PC-9 (cell line): ENCODE data around the gene FUNDC2. TPM values are rescaled to one million over a fixed set of nuclear protein-coding genes. Genes with fewer than 3 reads are reported as not detected.

ENCODE experiments used
- BruUV-seq: library from RNA; stranded (reverse); fragments of 400-500 nt; replicated peaks from 2 replicates; lab custom pipeline; 2021; lab: Mats Ljungman, UMichigan
- CTCF ChIA-PET: fragments of 300-600 bp; sonication (Branson Sonifier 250); formaldehyde crosslinking; loops from one replicate; lab custom pipeline; 2022; ENCODE audit warnings: antibody characterized with exemption; lab: Charles Lee
- POLR2A ChIA-PET: fragments of 300-600 bp; sonication (Branson Sonifier 250); formaldehyde crosslinking; loops from one replicate; lab custom pipeline; 2022; ENCODE audit warnings: antibody characterized with exemption; ENCODE audit not compliant: unreplicated experiment; lab: Charles Lee
- DNase-seq, 2 experiments: peaks; one replicate each; pipeline versions ENCODE4 v3.0.0 to v3.0.0-alpha.2; 2015 to 2022; ENCODE audit warnings: mixed read lengths in 1 of 2
- H2AFZ ChIP-seq: fragments of 200-600 bp; sonication (generic); 2 replicates; pipeline ENCODE4 v1.8.1; 2017; ENCODE audit warnings: antibody characterized with exemption
- H3F3A ChIP-seq: fragments of 200-600 bp; sonication (generic); 2 replicates; pipeline ENCODE4 v1.8.1; 2017; ENCODE audit warnings: antibody characterized with exemption, mild to moderate bottlenecking, low read depth; ENCODE audit not compliant: insufficient read depth
- H3K27ac ChIP-seq: fragments of 200-600 bp; sonication (generic); 2 replicates; pipeline ENCODE4 v1.6.1; 2016; ENCODE audit warnings: mixed run types
- H3K27me3 ChIP-seq: fragments of 200-600 bp; sonication (generic); 2 replicates; pipeline ENCODE4 v1.6.1; 2016; ENCODE audit warnings: low read depth, mixed run types; ENCODE audit not compliant: insufficient read depth
- H3K36me3 ChIP-seq: fragments of 200-600 bp; sonication (generic); 2 replicates; pipeline ENCODE4 v1.6.1; 2016; ENCODE audit warnings: low read depth, mixed run types
- H3K4me1 ChIP-seq: fragments of 200-600 bp; sonication (generic); replicated peaks from 2 replicates; pipeline ENCODE4 v1.6.1; 2016; ENCODE audit warnings: mixed run types; ENCODE audit not compliant: insufficient read depth
- H3K4me2 ChIP-seq: fragments of 200-600 bp; sonication (generic); 2 replicates; pipeline ENCODE4 v1.6.1; 2017; ENCODE audit warnings: mixed run types
- H3K4me3 ChIP-seq: fragments of 200-600 bp; sonication (generic); 2 replicates; pipeline ENCODE4 v1.6.1; 2016; ENCODE audit warnings: mixed run types
- H3K79me2 ChIP-seq: fragments of 200-600 bp; sonication (generic); 2 replicates; pipeline ENCODE4 v1.6.1; 2017; ENCODE audit warnings: low read depth, mixed run types
- H3K9me2 ChIP-seq: fragments of 200-600 bp; sonication (generic); 2 replicates; pipeline ENCODE4 v1.8.1; 2017; ENCODE audit warnings: mild to moderate bottlenecking; ENCODE audit not compliant: insufficient read depth
- H3K9me3 ChIP-seq: fragments of 200-600 bp; sonication (generic); 2 replicates; pipeline ENCODE4 v1.8.1; 2016; ENCODE audit warnings: low read depth; ENCODE audit not compliant: insufficient read depth
- H4K20me1 ChIP-seq: fragments of 200-600 bp; sonication (generic); 2 replicates; pipeline ENCODE4 v1.8.1; 2017; ENCODE audit not compliant: insufficient read depth
- EZH2 ChIP-seq: fragments of 200-600 bp; sonication (generic); IDR thresholded peaks from 2 replicates; pipeline ENCODE4 v1.8.0; 2017; ENCODE audit warnings: antibody characterized with exemption, low read depth
- intact Hi-C: fragments of 100-400 bp; cut with micrococcal nuclease; formaldehyde crosslinking; loops from one replicate; pipeline ENCODE4 v1.10.0; 2022; ENCODE audit not compliant: unreplicated experiment
- total RNA-seq: library from RNA; stranded (reverse); gene quantifications from 2 replicates; pipeline ENCODE4 v1.2.3, GENCODE V29; 2021
- TF ChIP-seq, protein P1 (sequence below): fragments of 200-600 bp; sonication (generic); conservative IDR thresholded peaks from 2 replicates; pipeline ENCODE4 v1.6.1; 2017; ENCODE audit warnings: mixed run types, antibody characterized with exemption, mild to moderate bottlenecking, moderate library complexity

FUNDC2 gene
- total RNA-seq, 1 experiment from 2014 or later, result 90.6 TPM

DNA sequence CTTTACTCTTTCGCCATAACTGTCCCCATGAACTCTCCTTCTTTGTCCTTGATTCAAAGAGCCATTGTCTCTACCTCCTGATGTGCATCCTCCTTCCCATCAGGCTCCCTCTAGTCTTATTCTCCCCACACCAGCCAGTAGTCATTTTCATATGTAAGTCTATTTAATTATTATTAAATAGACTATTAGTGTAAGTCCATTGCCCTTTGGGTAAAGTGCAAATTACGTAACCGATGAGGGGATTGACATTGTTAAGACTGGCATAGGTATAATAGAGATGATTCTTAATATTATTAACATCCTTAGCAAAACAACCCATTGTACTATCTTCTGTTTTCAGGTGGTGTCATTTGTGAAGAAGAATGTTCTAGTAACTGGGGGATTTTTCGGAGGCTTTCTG lies 27.6 kb downstream of the FUNDC2 start:
- no peaks in the 10 kb centered on the region for H4K20me1 ChIP-seq
- H3K4me2 ChIP-seq, result no peak overlapping the region
- H3K27ac ChIP-seq, result no peak overlapping the region
- intact Hi-C loops, result no loop called here
- BruUV-seq, result no TSS peak
- ChIA-PET POLR2A (interaction anchor here (0.7 kb wide), 1 partner anchor 14 kb away, joined by 3 read pairs; no protein-coding TSS in a partner anchor), CTCF (no interaction called here)
- no peaks in the 10 kb centered on the region for H3K27me3 ChIP-seq
- no peaks in the 10 kb centered on the region for H3K4me1 ChIP-seq
- H3K9me2 ChIP-seq, result no peaks in the 10 kb centered on the region
- DNase-seq, result no peak
- no peak overlapping the region for H3K4me3 ChIP-seq
- TF ChIP-seq EZH2, result no peak
- TF ChIP-seq, protein P1, sequence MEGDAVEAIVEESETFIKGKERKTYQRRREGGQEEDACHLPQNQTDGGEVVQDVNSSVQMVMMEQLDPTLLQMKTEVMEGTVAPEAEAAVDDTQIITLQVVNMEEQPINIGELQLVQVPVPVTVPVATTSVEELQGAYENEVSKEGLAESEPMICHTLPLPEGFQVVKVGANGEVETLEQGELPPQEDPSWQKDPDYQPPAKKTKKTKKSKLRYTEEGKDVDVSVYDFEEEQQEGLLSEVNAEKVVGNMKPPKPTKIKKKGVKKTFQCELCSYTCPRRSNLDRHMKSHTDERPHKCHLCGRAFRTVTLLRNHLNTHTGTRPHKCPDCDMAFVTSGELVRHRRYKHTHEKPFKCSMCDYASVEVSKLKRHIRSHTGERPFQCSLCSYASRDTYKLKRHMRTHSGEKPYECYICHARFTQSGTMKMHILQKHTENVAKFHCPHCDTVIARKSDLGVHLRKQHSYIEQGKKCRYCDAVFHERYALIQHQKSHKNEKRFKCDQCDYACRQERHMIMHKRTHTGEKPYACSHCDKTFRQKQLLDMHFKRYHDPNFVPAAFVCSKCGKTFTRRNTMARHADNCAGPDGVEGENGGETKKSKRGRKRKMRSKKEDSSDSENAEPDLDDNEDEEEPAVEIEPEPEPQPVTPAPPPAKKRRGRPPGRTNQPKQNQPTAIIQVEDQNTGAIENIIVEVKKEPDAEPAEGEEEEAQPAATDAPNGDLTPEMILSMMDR, result no peak
- no peak overlapping the region for H2AFZ ChIP-seq
- no peaks in the 10 kb centered on the region for H3F3A ChIP-seq
- H3K36me3 ChIP-seq, result no peaks in the 10 kb centered on the region
- H3K79me2 ChIP-seq, result no peaks in the 10 kb centered on the region
- no peaks in the 10 kb centered on the region for H3K9me3 ChIP-seq

DNA sequence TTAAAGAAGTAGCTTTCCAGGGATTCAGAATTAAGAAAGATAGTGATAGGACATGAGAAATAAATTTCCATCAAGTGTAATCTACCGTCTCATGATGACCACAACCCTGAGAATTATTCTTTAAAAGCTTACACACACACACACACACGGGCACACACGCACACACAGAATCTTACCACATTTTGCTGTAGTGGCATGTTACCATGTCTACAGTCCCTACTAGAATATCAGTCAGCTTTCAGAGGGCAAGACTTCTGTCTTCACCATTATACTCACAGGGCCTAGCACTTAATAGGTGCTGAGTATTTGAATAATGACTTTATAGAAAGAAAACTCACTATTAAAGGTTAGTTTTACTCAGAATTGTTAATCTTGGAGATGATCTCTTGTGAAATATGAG lies 28.9 kb downstream of the FUNDC2 start:
- POLR2A ChIA-PET, result no interaction called here
- CTCF ChIA-PET, result interaction anchor here (0.6 kb wide), 1 partner anchor 161 kb away, joined by 4 read pairs; the partner anchor contains the start of gene VBP1

DNA sequence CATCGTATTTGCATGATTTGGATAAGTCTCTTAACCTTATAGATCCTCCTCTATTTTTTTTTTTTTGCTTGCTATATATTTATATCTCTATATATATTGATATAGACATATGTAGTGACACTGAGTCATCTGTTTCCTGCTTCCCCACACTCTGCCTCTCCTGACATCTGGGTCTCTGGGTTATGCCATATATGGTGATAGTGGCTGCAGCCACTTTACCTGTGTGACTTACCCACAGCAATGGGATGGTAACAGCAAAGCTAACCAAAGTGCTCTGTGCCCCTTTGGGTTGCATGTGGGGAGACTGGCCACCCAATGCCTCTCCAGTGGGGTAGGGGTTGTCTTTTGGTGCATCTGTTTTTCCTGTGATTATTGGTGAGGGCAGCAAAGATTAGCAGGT lies 29.8 kb downstream of the FUNDC2 start:
- Histone ChIP-seq H3K27me3 (no peaks in the 10 kb centered on the region), H4K20me1 (no peaks in the 10 kb centered on the region), H3K4me3 (no peak overlapping the region), H3K36me3 (no peaks in the 10 kb centered on the region), H3K9me3 (no peaks in the 10 kb centered on the region), H3F3A (no peaks in the 10 kb centered on the region), H3K27ac (no peak overlapping the region), H2AFZ (no peak overlapping the region), H3K4me1 (no peaks in the 10 kb centered on the region), H3K79me2 (no peaks in the 10 kb centered on the region), H3K9me2 (no peaks in the 10 kb centered on the region), H3K4me2 (no peak overlapping the region)
- intact Hi-C loops, result loop anchor here (2.0 kb wide), 1 partner anchor 138 kb away; no protein-coding TSS in a partner anchor
- DNase-seq, result no peak
- POLR2A ChIA-PET, result no interaction called here
- no TSS peak for BruUV-seq
- CTCF ChIA-PET, result interaction anchor here (0.5 kb wide), 1 partner anchor 163 kb away, joined by 3 read pairs; no protein-coding TSS in a partner anchor
- TF ChIP-seq EZH2, result no peak
- TF ChIP-seq, protein P1, result no peak

More for the DNA sequence above, 28.9 kb downstream of the FUNDC2 start:
- Histone ChIP-seq H3K79me2 (no peaks in the 10 kb centered on the region), H3K27me3 (no peaks in the 10 kb centered on the region), H4K20me1 (no peaks in the 10 kb centered on the region), H3K4me2 (no peak overlapping the region), H3K27ac (no peak overlapping the region), H2AFZ (no peak overlapping the region), H3K9me3 (no peaks in the 10 kb centered on the region), H3K4me3 (no peak overlapping the region), H3F3A (no peaks in the 10 kb centered on the region), H3K36me3 (no peaks in the 10 kb centered on the region), H3K9me2 (no peaks in the 10 kb centered on the region), H3K4me1 (no peaks in the 10 kb centered on the region)
- TF ChIP-seq EZH2, result no peak
- TF ChIP-seq, protein P1, result no peak
- BruUV-seq, result no TSS peak
- no peak for DNase-seq
- intact Hi-C loops, result no loop called here
